Stimulated activated CD8-positive, alpha-beta memory T cell treated with anti-CD3 and anti-CD28 coated beads, Interleukin-4, amount 100 ng/mL, for 1 hour (primary cell): ENCODE measurements around the gene PCMTD2.

ENCODE experiments used
- DNase-seq, 2 donors: peaks; one replicate each; pipeline ENCODE4 v3.0.0-alpha.2; 2020; ENCODE audit warnings: low read depth in 2 of 2, low spot score in 1 of 2

Gene PCMTD2

GRCh38 chr20:64238115-64238825 lies 17.3 kb upstream of the PCMTD2 start:
- no peak for DNase-seq

GRCh38 chr20:64238851-64239387 lies 16.6 kb upstream of the PCMTD2 start:
- no peak for DNase-seq

- DNase-seq: no peak
Measured at GRCh38 chr20:64239449-64240242, 15.9 kb upstream of the PCMTD2 start.

GRCh38 chr20:64240243-64241015 lies 15.1 kb upstream of the PCMTD2 start:
- no peak for DNase-seq

- no peak for DNase-seq
Measured at GRCh38 chr20:64241061-64241460, 14.5 kb upstream of the PCMTD2 start.

- no peak for DNase-seq
Measured at GRCh38 chr20:64242003-64242796, 13.3 kb upstream of the PCMTD2 start.

GRCh38 chr20:64242797-64243475 lies 12.6 kb upstream of the PCMTD2 start:
- DNase-seq: no peak

GRCh38 chr20:64244281-64244805 lies 11.2 kb upstream of the PCMTD2 start:
- DNase-seq: no peak

- no peak for DNase-seq
Measured at GRCh38 chr20:64244870-64245603, 10.5 kb upstream of the PCMTD2 start.

- DNase-seq: no peak
Measured at GRCh38 chr20:64245746-64246595, 9.6 kb upstream of the PCMTD2 start.

- DNase-seq: no peak
Measured at GRCh38 chr20:64246616-64247306, 8.8 kb upstream of the PCMTD2 start.

- DNase-seq: no peak
Measured at GRCh38 chr20:64247307-64247618, 8.3 kb upstream of the PCMTD2 start.

GRCh38 chr20:64247970-64248841 lies 7.3 kb upstream of the PCMTD2 start:
- no peak for DNase-seq

- no peak for DNase-seq
Measured at GRCh38 chr20:64250027-64250426, 5.5 kb upstream of the PCMTD2 start.

- DNase-seq: no peak
Measured at GRCh38 chr20:64253000-64253383, 2.6 kb upstream of the PCMTD2 start.

- no peak for DNase-seq
Measured at GRCh38 chr20:64253443-64253842, 2.1 kb upstream of the PCMTD2 start.

GRCh38 chr20:64254156-64254555 lies 1.4 kb upstream of the PCMTD2 start:
- no peak for DNase-seq
